Putamen (tissue), 1 donor: ENCODE results near the gene AQP12A.

Experiments used
- DNase-seq: peaks from one replicate; pipeline ENCODE4 v3.0.0-alpha.2; 2016; ENCODE audit warnings: low spot score

AQP12A gene

GRCh38 chr2:240745456-240745855 lies 53.8 kb downstream of the AQP12A start:
- DNase-seq, result no peak

GRCh38 chr2:240745962-240746361 lies 54.3 kb downstream of the AQP12A start:
- no peak for DNase-seq

GRCh38 chr2:240746671-240747070 lies 55.0 kb downstream of the AQP12A start:
- no peak for DNase-seq

- DNase-seq, result no peak
Observed at GRCh38 chr2:240747256-240747655, 55.6 kb downstream of the AQP12A start.
